22Rv1 (cell line): ENCODE results near the gene CABP1.

Experiments used
- CTCF ChIP-seq: fragments of 450-650 bp; IDR thresholded peaks from 2 replicates; pipeline ENCODE4 v1.5.1; 2017; ENCODE audit warnings: mild to moderate bottlenecking
- ZFX ChIP-seq: fragments of 450-650 bp; IDR thresholded peaks from 2 replicates; pipeline ENCODE4 v1.6.1; 2017; ENCODE audit warnings: antibody characterized with exemption, borderline replicate concordance

- TF ChIP-seq CTCF (no peak), ZFX (no peak)
Observed at GRCh38 chr12:120685522-120685921, 45.1 kb downstream of the CABP1 start.
